Kidney epithelial cell (primary cell): ENCODE data around the gene EIF3L. TPM values are rescaled to one million over a fixed set of nuclear protein-coding genes. Genes with fewer than 3 reads are reported as not detected.

Experiments
- DNase-seq: peaks from one replicate; pipeline ENCODE4 v3.0.0-alpha.2; 2010; ENCODE audit warnings: low read depth
- H3K27me3 ChIP-seq: 2 replicates; pipeline ENCODE4 v1.6.0; 2011; ENCODE audit warnings: low read length; ENCODE audit not compliant: control insufficient read depth, insufficient read depth
- H3K36me3 ChIP-seq: 2 replicates; pipeline ENCODE4 v1.5.1; 2011; ENCODE audit warnings: low read length; ENCODE audit not compliant: control insufficient read depth, insufficient read depth
- H3K4me3 ChIP-seq: 2 replicates; pipeline ENCODE4 v1.5.1; 2011; ENCODE audit warnings: low read depth, mild to moderate bottlenecking, control low read depth, low read length
- CTCF ChIP-seq: IDR thresholded peaks from 2 replicates; pipeline ENCODE4 v1.5.1; 2011; ENCODE audit warnings: mild to moderate bottlenecking, moderate library complexity, low read length, control low read depth, inconsistent platforms; ENCODE audit not compliant: insufficient read depth, poor library complexity, severe bottlenecking
- total RNA-seq: library from RNA; depleted of rRNA; stranded (reverse); fragments of >200 nt; gene quantifications from 2 replicates; pipeline ENCODE4 v1.2.3, GENCODE V29; 2015

EIF3L gene
- total RNA-seq, 1 donor from 2014 or later = 439 TPM

DNA sequence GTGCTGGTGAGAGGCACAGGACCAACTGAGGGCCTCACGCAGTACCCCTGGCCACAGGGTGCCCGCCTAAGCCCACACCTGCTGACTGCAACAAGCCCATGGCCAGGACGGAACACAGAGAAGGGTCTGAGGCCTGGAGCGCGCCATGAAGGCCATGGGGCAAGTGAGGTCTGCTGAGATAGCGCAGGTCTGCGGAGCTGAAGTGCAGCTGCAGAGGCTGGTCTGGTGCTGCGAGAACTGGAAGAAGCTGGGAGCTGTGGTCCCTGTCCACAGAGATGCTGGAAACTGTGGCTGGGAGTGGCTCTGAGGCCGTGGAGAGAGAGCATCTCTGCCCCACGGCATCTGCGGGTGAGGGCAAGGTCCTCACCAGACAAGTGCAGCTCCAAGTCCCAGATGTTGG is 17.7 kb upstream of the EIF3L start:
- peaks cover 2% of the 10 kb centered on the region for H3K36me3 ChIP-seq
- no peak overlapping the region for H3K4me3 ChIP-seq
- no peak for DNase-seq
- H3K27me3 ChIP-seq = no peaks in the 10 kb centered on the region
- no peak for TF ChIP-seq CTCF

- H3K27me3 ChIP-seq = no peaks in the 10 kb centered on the region
- no peak overlapping the region for H3K4me3 ChIP-seq
- H3K36me3 ChIP-seq = peaks cover 2% of the 10 kb centered on the region
- TF ChIP-seq CTCF = no peak
- no peak for DNase-seq
Observed at GRCh38 chr22:37832022-37832857, 17.0 kb upstream of the EIF3L start.

DNA sequence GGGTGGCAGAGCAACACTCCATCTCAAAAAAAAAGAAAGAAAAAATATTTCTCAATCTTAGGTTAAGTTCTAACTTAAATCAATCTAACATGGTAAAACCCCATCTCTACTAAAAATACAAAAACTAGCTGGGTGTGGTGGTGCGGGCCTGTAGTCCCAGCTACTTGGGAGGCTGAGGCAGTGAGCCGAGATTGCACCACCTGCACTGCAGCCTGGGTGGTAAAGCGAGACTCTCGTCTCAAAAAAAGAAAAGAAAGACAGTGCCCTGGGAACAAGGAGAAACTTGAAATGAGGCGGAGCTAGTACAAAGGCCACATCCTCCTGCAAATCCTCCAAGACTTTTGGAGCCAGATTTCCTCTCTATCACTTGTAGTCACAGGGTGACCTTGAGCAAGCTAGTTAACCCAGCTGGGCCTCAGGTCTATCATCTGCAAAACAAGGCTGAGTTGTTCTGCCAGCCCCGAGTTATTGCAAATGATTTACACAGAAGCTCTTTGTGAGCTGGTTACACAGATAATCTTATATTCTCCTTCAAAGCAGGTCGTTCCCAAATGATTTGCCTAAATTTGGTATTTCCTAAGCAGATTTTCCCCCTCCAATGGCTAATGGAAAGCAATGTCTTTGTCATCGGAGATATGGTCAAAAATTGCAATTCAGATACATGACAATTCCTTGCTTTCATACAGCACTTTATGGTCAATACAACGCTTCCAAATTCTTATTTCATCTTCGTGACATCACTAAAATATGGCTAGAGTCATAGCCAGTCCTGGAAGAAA is 7.0 kb upstream of the EIF3L start:
- no peak for TF ChIP-seq CTCF
- Histone ChIP-seq H3K4me3 (no peak overlapping the region), H3K27me3 (no peaks in the 10 kb centered on the region), H3K36me3 (peaks cover 2% of the 10 kb centered on the region)
- DNase-seq = no peak

- no peak for DNase-seq
Observed at GRCh38 chr22:37843741-37844089, 5.5 kb upstream of the EIF3L start.

DNA sequence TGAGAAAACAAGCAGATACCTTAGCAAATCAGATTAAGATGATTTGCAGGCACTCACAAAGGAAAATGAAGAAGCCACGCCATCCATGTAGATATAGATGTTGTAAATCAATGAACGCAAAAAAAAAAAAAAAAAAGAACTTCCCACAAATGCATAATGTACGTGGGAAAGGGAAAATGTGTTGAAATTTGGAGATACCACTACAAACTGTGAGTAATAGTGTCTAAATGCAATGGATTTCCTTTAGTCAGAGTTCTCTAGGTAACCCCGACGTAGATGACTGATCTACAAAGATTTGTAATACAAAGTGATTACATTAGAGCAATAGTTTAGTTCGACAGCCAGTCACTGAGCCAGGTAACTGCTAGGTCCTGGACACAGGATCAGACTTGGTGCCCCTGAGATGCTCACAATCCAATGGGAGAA is 4.3 kb upstream of the EIF3L start:
- TF ChIP-seq CTCF = no peak
- no peak for DNase-seq
- H3K27me3 ChIP-seq = no peaks in the 10 kb centered on the region
- H3K36me3 ChIP-seq = no peaks in the 10 kb centered on the region
- H3K4me3 ChIP-seq = peak overlapping the region; percentile 79

More at GRCh38 chr22:37843741-37844089, 5.5 kb upstream of the EIF3L start:
- peak overlapping the region; percentile 79 for H3K4me3 ChIP-seq
- H3K27me3 ChIP-seq = no peaks in the 10 kb centered on the region
- TF ChIP-seq CTCF = no peak
- H3K36me3 ChIP-seq = no peaks in the 10 kb centered on the region
